Right atrium auricular region (tissue), 2 donors: ENCODE measurements around the gene TLR9. TPM values are rescaled to one million over a fixed set of nuclear protein-coding genes. Genes with fewer than 3 reads are reported as not detected.

Experiments
- DNase-seq: peaks from one replicate; pipeline ENCODE4 v3.0.0-alpha.2; 2019; ENCODE audit warnings: low spot score
- H3K27ac ChIP-seq, 2 donors: fragments of 200-600 bp; sonication (generic); 1 replicate in 1 of 2; 2 replicates in 1 of 2; pipeline ENCODE4 v1.5.1; 2016 to 2019
- H3K27me3 ChIP-seq, 2 donors: fragments of 200-600 bp; sonication (generic); one replicate each; pipeline versions ENCODE4 v1.5.1 to v1.6.0; 2017 to 2019
- H3K36me3 ChIP-seq: fragments of 200-600 bp; sonication (generic); one replicate; pipeline ENCODE4 v1.5.1; 2016
- H3K4me1 ChIP-seq, 2 donors: fragments of 200-600 bp; sonication (generic); one replicate each; pipeline versions ENCODE4 v1.5.1 to v1.6.0; 2017 to 2019
- H3K4me3 ChIP-seq, 2 donors: fragments of 200-600 bp; sonication (generic); 1 replicate in 1 of 2; 2 replicates in 1 of 2; pipeline ENCODE4 v1.5.1; 2017 to 2019; ENCODE audit warnings: mild to moderate bottlenecking in 1 of 2, moderate library complexity in 1 of 2
- H3K9me3 ChIP-seq, 2 donors: fragments of 200-600 bp; sonication (generic); one replicate each; pipeline ENCODE4 v1.5.1; 2019
- CTCF ChIP-seq, 2 donors: fragments of 200-600 bp; sonication (generic); IDR thresholded peaks; one replicate each; pipeline ENCODE4 v1.5.1; 2019; ENCODE audit warnings: antibody characterized with exemption in 2 of 2
- total RNA-seq, 2 donors: library from RNA; depleted of rRNA; stranded (reverse); fragments of >200 nt; gene quantifications; one replicate each; pipeline ENCODE4 v1.1.0, GENCODE V29; 2016

The TLR9 gene
- total RNA-seq, 2 donors from 2014 or later, result not detected

- Histone ChIP-seq H3K27ac (no peak overlapping the region), H3K27me3 (no peaks in the 10 kb centered on the region), H3K4me3 (no peak overlapping the region), H3K4me1 (no peaks in the 10 kb centered on the region), H3K36me3 (no peaks in the 10 kb centered on the region), H3K9me3 (no peaks in the 10 kb centered on the region)
- TF ChIP-seq CTCF (IDR thresholded peaks at IDR 0.05), result no peak
- no peak for DNase-seq
Observed at GRCh38 chr3:52177701-52178042, 47.8 kb downstream of the TLR9 start.

GRCh38 chr3:52176951-52177700 lies 48.3 kb downstream of the TLR9 start:
- H3K27me3 ChIP-seq, result no peaks in the 10 kb centered on the region
- DNase-seq, result no peak
- H3K9me3 ChIP-seq, result no peaks in the 10 kb centered on the region
- no peak for TF ChIP-seq CTCF (IDR thresholded peaks at IDR 0.05)
- H3K36me3 ChIP-seq, result no peaks in the 10 kb centered on the region
- no peak overlapping the region for H3K27ac ChIP-seq
- H3K4me3 ChIP-seq, result no peak overlapping the region
- H3K4me1 ChIP-seq, result no peaks in the 10 kb centered on the region

GRCh38 chr3:52176180-52176752 lies 49.2 kb downstream of the TLR9 start:
- no peak for TF ChIP-seq CTCF (IDR thresholded peaks at IDR 0.05)
- H3K36me3 ChIP-seq, result no peaks in the 10 kb centered on the region
- H3K9me3 ChIP-seq, result no peaks in the 10 kb centered on the region
- no peaks in the 10 kb centered on the region for H3K27me3 ChIP-seq
- DNase-seq, result no peak
- H3K4me3 ChIP-seq, result no peak overlapping the region
- H3K4me1 ChIP-seq, result no peaks in the 10 kb centered on the region
- no peak overlapping the region for H3K27ac ChIP-seq

GRCh38 chr3:52175416-52176179 lies 49.8 kb downstream of the TLR9 start:
- no peaks in the 10 kb centered on the region for H3K36me3 ChIP-seq
- no peak overlapping the region for H3K4me3 ChIP-seq
- no peak overlapping the region for H3K27ac ChIP-seq
- DNase-seq, result no peak
- no peaks in the 10 kb centered on the region for H3K4me1 ChIP-seq
- TF ChIP-seq CTCF (IDR thresholded peaks at IDR 0.05), result no peak
- H3K27me3 ChIP-seq, result no peaks in the 10 kb centered on the region
- H3K9me3 ChIP-seq, result no peaks in the 10 kb centered on the region

GRCh38 chr3:52174896-52175295 lies 50.5 kb downstream of the TLR9 start:
- no peaks in the 10 kb centered on the region for H3K27me3 ChIP-seq
- H3K36me3 ChIP-seq, result no peaks in the 10 kb centered on the region
- DNase-seq, result no peak
- H3K9me3 ChIP-seq, result no peaks in the 10 kb centered on the region
- H3K4me1 ChIP-seq, result no peaks in the 10 kb centered on the region
- H3K4me3 ChIP-seq, result no peak overlapping the region
- no peak for TF ChIP-seq CTCF (IDR thresholded peaks at IDR 0.05)
- no peak overlapping the region for H3K27ac ChIP-seq
